ENCODE measurements around the gene MISP. TPM values are rescaled to one million over a fixed set of nuclear protein-coding genes. Genes with fewer than 3 reads are reported as not detected.

MISP gene
- polyA plus RNA-seq, 2 of the 4 experiments (the other 2 are of a cell fraction) = 46.5 to 62.7 TPM

GRCh38 chr19:806815-807421 lies 56.0 kb downstream of the MISP start:
- H3K4me3 ChIP-seq = no peak overlapping the region
- H3K4me2 ChIP-seq = no peak overlapping the region
- no peaks in the 10 kb centered on the region for H3K9me3 ChIP-seq
- no peak overlapping the region for H3K27ac ChIP-seq
- ATAC-seq (no peak), DNase-seq (ENCODE audit: low read depth in 1 of 2, low spot score in 1 of 2) (no peak), FAIRE-seq (no peak)
- 88% methylated on average over 26 of the region's 34 CpGs for WGBS (ENCODE audit: missing lambda C conversion rate)
- TF ChIP-seq MYC (IDR thresholded peaks at IDR 0.05; ENCODE audit: borderline replicate concordance, low read length) (no peak), HOXA7 (CRISPR knock-in tag; IDR thresholded peaks at IDR 0.05) (no peak), FOSL2 (IDR thresholded peaks at IDR 0.05) (no peak), FOSL2 (CRISPR knock-in tag; IDR thresholded peaks at IDR 0.05) (no peak), EHF (CRISPR knock-in tag; IDR thresholded peaks at IDR 0.05) (no peak), CHD2 (IDR thresholded peaks at IDR 0.05; ENCODE audit: low read length, partially characterized antibody) (no peak), MAZ (IDR thresholded peaks at IDR 0.05; ENCODE audit: borderline replicate concordance, low read depth, low read length) (no peak), NR3C1 (IDR thresholded peaks at IDR 0.05) (no peak), POLR2AphosphoS2 (conservative IDR thresholded peaks at IDR 0.05; ENCODE audit: low read length) (no peak), CBX2 (IDR thresholded peaks at IDR 0.05; ENCODE audit: borderline replicate concordance, low read depth) (no peak), ZC3H11A (IDR thresholded peaks at IDR 0.05) (no peak), SREBF2 (IDR thresholded peaks at IDR 0.05) (no peak), FOXS1 (CRISPR knock-in tag; IDR thresholded peaks at IDR 0.05) (no peak)
- TF ChIP-seq, protein P1, sequence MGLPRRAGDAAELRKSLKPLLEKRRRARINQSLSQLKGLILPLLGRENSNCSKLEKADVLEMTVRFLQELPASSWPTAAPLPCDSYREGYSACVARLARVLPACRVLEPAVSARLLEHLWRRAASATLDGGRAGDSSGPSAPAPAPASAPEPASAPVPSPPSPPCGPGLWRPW (IDR thresholded peaks at IDR 0.05) = no peak
- POLR2A ChIA-PET = no interaction called here
- peaks cover 17% of the 10 kb centered on the region for H3K4me1 ChIP-seq
- CTCF ChIA-PET = no interaction called here

- H3K27ac ChIP-seq = no peak overlapping the region
- TF ChIP-seq RARB (CRISPR knock-in tag; IDR thresholded peaks at IDR 0.05) = no peak
- TF ChIP-seq CHD2 (IDR thresholded peaks at IDR 0.05; ENCODE audit: low read length, partially characterized antibody) = no peak
- no peak for TF ChIP-seq ZNF302 (CRISPR knock-in tag; IDR thresholded peaks at IDR 0.05)
- no peak for TF ChIP-seq ZSCAN20 (CRISPR knock-in tag; IDR thresholded peaks at IDR 0.05)
- no peak for TF ChIP-seq ZC3H11A (IDR thresholded peaks at IDR 0.05)
- TF ChIP-seq CEBPB (IDR thresholded peaks at IDR 0.05) = no peak
- TF ChIP-seq CTCF (IDR thresholded peaks at IDR 0.05) = no peak
- TF ChIP-seq, protein P2, sequence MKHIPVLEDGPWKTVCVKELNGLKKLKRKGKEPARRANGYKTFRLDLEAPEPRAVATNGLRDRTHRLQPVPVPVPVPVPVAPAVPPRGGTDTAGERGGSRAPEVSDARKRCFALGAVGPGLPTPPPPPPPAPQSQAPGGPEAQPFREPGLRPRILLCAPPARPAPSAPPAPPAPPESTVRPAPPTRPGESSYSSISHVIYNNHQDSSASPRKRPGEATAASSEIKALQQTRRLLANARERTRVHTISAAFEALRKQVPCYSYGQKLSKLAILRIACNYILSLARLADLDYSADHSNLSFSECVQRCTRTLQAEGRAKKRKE (CRISPR knock-in tag; IDR thresholded peaks at IDR 0.05; ENCODE audit: low read depth) = no peak
- TF ChIP-seq NFE2L2 (conservative IDR thresholded peaks at IDR 0.05; ENCODE audit: low read length) = no peak
- ATAC-seq (no peak), FAIRE-seq (no peak), DNase-seq (ENCODE audit: low read depth in 1 of 2, low spot score in 1 of 2) (no peak)
- ChIA-PET CTCF (no interaction called here), POLR2A (no interaction called here)
- no peak overlapping the region for H3K4me3 ChIP-seq
- 94% methylated on average over 30 of the region's 44 CpGs for WGBS (ENCODE audit: missing lambda C conversion rate)
- peaks cover 8% of the 10 kb centered on the region; the same call in 1 of the 3 replicates for H3K4me1 ChIP-seq
- no peaks in the 10 kb centered on the region for H3K9me3 ChIP-seq
- H3K4me2 ChIP-seq = no peak overlapping the region
Observed at GRCh38 chr19:807627-808422, 56.9 kb downstream of the MISP start.

DNA sequence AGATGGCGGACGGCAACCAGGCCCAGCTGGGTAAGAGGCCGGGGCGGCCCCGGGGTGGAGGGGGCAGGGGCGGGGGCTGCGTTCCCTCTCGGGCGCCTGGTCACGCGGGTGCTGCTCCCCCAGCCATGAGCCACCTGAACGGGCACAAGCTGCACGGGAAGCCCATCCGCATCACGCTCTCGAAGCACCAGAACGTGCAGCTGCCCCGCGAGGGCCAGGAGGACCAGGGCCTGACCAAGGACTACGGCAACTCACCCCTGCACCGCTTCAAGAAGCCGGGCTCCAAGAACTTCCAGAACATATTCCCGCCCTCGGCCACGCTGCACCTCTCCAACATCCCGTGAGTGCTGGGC lies 57.5 kb downstream of the MISP start:
- H3K4me3 ChIP-seq = no peak overlapping the region
- FAIRE-seq = no peak
- no peak for ATAC-seq
- H3K4me1 ChIP-seq = peaks cover 2% of the 10 kb centered on the region; the same call in 1 of the 3 replicates
- no CpG with 5 or more reads among the region's 26 CpGs for WGBS (ENCODE audit: missing lambda C conversion rate)
- H3K9me3 ChIP-seq = no peaks in the 10 kb centered on the region
- CTCF ChIA-PET = no interaction called here
- DNase-seq (ENCODE audit: low read depth in 1 of 2, low spot score in 1 of 2) = no peak
- POLR2A ChIA-PET = no interaction called here
- no peak overlapping the region for H3K27ac ChIP-seq
- H3K4me2 ChIP-seq = no peak overlapping the region
- TF ChIP-seq HMGXB4 (CRISPR knock-in tag; IDR thresholded peaks at IDR 0.05; ENCODE audit: borderline replicate concordance) = no peak
- no peak for TF ChIP-seq MYC (IDR thresholded peaks at IDR 0.05; ENCODE audit: borderline replicate concordance, low read length)
- TF ChIP-seq ZNF302 (CRISPR knock-in tag; IDR thresholded peaks at IDR 0.05) = no peak
- TF ChIP-seq, protein P2 (CRISPR knock-in tag; IDR thresholded peaks at IDR 0.05; ENCODE audit: low read depth) = no peak
- TF ChIP-seq FOSL2 (IDR thresholded peaks at IDR 0.05) = no peak
- TF ChIP-seq FOSL2 (CRISPR knock-in tag; IDR thresholded peaks at IDR 0.05) = no peak
- no peak for TF ChIP-seq CBX8 (IDR thresholded peaks at IDR 0.05)
- TF ChIP-seq, protein P3, sequence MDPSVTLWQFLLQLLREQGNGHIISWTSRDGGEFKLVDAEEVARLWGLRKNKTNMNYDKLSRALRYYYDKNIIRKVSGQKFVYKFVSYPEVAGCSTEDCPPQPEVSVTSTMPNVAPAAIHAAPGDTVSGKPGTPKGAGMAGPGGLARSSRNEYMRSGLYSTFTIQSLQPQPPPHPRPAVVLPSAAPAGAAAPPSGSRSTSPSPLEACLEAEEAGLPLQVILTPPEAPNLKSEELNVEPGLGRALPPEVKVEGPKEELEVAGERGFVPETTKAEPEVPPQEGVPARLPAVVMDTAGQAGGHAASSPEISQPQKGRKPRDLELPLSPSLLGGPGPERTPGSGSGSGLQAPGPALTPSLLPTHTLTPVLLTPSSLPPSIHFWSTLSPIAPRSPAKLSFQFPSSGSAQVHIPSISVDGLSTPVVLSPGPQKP (IDR thresholded peaks at IDR 0.05; ENCODE audit: low read depth, low read length) = no peak
- TF ChIP-seq EHMT2 (IDR thresholded peaks at IDR 0.05; ENCODE audit: low read depth) = no peak
- TF ChIP-seq MAX (IDR thresholded peaks at IDR 0.05) = no peak
